Muscle layer of colon (tissue), 2 donors: Measurements from ENCODE around the gene WDFY4.

Experiments used
- H3K27ac ChIP-seq: one replicate; pipeline ENCODE4 v1.7.0; 2013; ENCODE audit warnings: low read depth, mild to moderate bottlenecking, low read length, moderate library complexity
- H3K27me3 ChIP-seq, 2 donors: one replicate each; pipeline ENCODE4 v1.7.0; 2013; ENCODE audit warnings: low read length in 2 of 2, mild to moderate bottlenecking in 2 of 2; ENCODE audit not compliant: insufficient read depth in 2 of 2, control insufficient read depth in 1 of 2
- H3K36me3 ChIP-seq: one replicate; pipeline ENCODE4 v1.7.0; 2013; ENCODE audit warnings: mild to moderate bottlenecking, low read length; ENCODE audit not compliant: insufficient read depth
- H3K4me1 ChIP-seq: one replicate; pipeline ENCODE4 v1.7.0; 2013; ENCODE audit warnings: mild to moderate bottlenecking, low read length; ENCODE audit not compliant: insufficient read depth
- H3K4me3 ChIP-seq, 2 donors: one replicate each; pipeline ENCODE4 v1.7.0; 2013; ENCODE audit warnings: low read length in 2 of 2, low read depth in 1 of 2, mild to moderate bottlenecking in 1 of 2, moderate library complexity in 1 of 2
- H3K9ac ChIP-seq: one replicate; pipeline ENCODE4 v1.7.0; 2013; ENCODE audit warnings: low read length
- H3K9me3 ChIP-seq: one replicate; pipeline ENCODE4 v1.7.0; 2013; ENCODE audit warnings: mild to moderate bottlenecking, low read length
- donor health status: abdominal sarcoma.
- donor health status: Adenocarcinoma of cecum.

The WDFY4 gene

GRCh38 chr10:48759113-48759901 is 74.6 kb downstream of the WDFY4 start:
- Histone ChIP-seq H3K36me3 (no peaks in the 10 kb centered on the region), H3K9ac (no peak overlapping the region), H3K27me3 (no peaks in the 10 kb centered on the region), H3K4me3 (no peak overlapping the region), H3K9me3 (no peaks in the 10 kb centered on the region), H3K4me1 (no peaks in the 10 kb centered on the region), H3K27ac (no peak overlapping the region)

GRCh38 chr10:48760983-48761382 is 76.3 kb downstream of the WDFY4 start:
- H3K36me3 ChIP-seq: no peaks in the 10 kb centered on the region
- no peak overlapping the region for H3K9ac ChIP-seq
- H3K27me3 ChIP-seq: no peaks in the 10 kb centered on the region
- H3K4me1 ChIP-seq: no peaks in the 10 kb centered on the region
- H3K9me3 ChIP-seq: no peaks in the 10 kb centered on the region
- no peak overlapping the region for H3K4me3 ChIP-seq
- H3K27ac ChIP-seq: no peak overlapping the region

- no peaks in the 10 kb centered on the region for H3K9me3 ChIP-seq
- H3K4me1 ChIP-seq: no peaks in the 10 kb centered on the region
Measured at GRCh38 chr10:48762064-48763042, 77.7 kb downstream of the WDFY4 start.

GRCh38 chr10:48763403-48763965 is 78.8 kb downstream of the WDFY4 start:
- no peaks in the 10 kb centered on the region for H3K4me1 ChIP-seq
- no peaks in the 10 kb centered on the region for H3K27me3 ChIP-seq
- H3K9me3 ChIP-seq: no peaks in the 10 kb centered on the region
- H3K9ac ChIP-seq: no peak overlapping the region
- no peak overlapping the region for H3K4me3 ChIP-seq
- no peaks in the 10 kb centered on the region for H3K36me3 ChIP-seq
- no peak overlapping the region for H3K27ac ChIP-seq

More at GRCh38 chr10:48762064-48763042, 77.7 kb downstream of the WDFY4 start:
- Histone ChIP-seq H3K27ac (no peak overlapping the region), H3K36me3 (no peaks in the 10 kb centered on the region), H3K4me3 (no peak overlapping the region), H3K27me3 (no peaks in the 10 kb centered on the region), H3K9ac (no peak overlapping the region)

GRCh38 chr10:48764486-48764885 is 79.8 kb downstream of the WDFY4 start:
- Histone ChIP-seq H3K9me3 (no peaks in the 10 kb centered on the region), H3K4me1 (no peaks in the 10 kb centered on the region), H3K27me3 (no peaks in the 10 kb centered on the region), H3K9ac (no peak overlapping the region), H3K27ac (no peak overlapping the region), H3K4me3 (no peak overlapping the region), H3K36me3 (no peaks in the 10 kb centered on the region)

- Histone ChIP-seq H3K27ac (no peak overlapping the region), H3K4me1 (no peaks in the 10 kb centered on the region), H3K36me3 (no peaks in the 10 kb centered on the region), H3K4me3 (no peak overlapping the region), H3K27me3 (no peaks in the 10 kb centered on the region), H3K9ac (no peak overlapping the region), H3K9me3 (no peaks in the 10 kb centered on the region)
Measured at GRCh38 chr10:48765039-48765438, 80.4 kb downstream of the WDFY4 start.

- Histone ChIP-seq H3K27ac (no peak overlapping the region), H3K9ac (no peak overlapping the region), H3K4me3 (no peak overlapping the region)
Measured at GRCh38 chr10:48765527-48765926, 80.9 kb downstream of the WDFY4 start.

GRCh38 chr10:48767373-48768143 is 82.9 kb downstream of the WDFY4 start:
- no peaks in the 10 kb centered on the region for H3K4me1 ChIP-seq
- no peak overlapping the region for H3K9ac ChIP-seq
- no peaks in the 10 kb centered on the region for H3K9me3 ChIP-seq
- H3K36me3 ChIP-seq: no peaks in the 10 kb centered on the region
- H3K4me3 ChIP-seq: no peak overlapping the region
- H3K27me3 ChIP-seq: no peaks in the 10 kb centered on the region
- H3K27ac ChIP-seq: no peak overlapping the region

More at GRCh38 chr10:48765527-48765926, 80.9 kb downstream of the WDFY4 start:
- Histone ChIP-seq H3K27me3 (no peaks in the 10 kb centered on the region), H3K9me3 (no peaks in the 10 kb centered on the region), H3K4me1 (no peaks in the 10 kb centered on the region), H3K36me3 (no peaks in the 10 kb centered on the region)

GRCh38 chr10:48768144-48768766 is 83.6 kb downstream of the WDFY4 start:
- Histone ChIP-seq H3K4me3 (no peak overlapping the region), H3K36me3 (no peaks in the 10 kb centered on the region), H3K4me1 (no peaks in the 10 kb centered on the region), H3K9me3 (no peaks in the 10 kb centered on the region), H3K9ac (no peak overlapping the region), H3K27ac (no peak overlapping the region), H3K27me3 (no peaks in the 10 kb centered on the region)

GRCh38 chr10:48768926-48769325 is 84.3 kb downstream of the WDFY4 start:
- H3K4me1 ChIP-seq: no peaks in the 10 kb centered on the region
- H3K9me3 ChIP-seq: no peaks in the 10 kb centered on the region
- H3K4me3 ChIP-seq: no peak overlapping the region
- H3K36me3 ChIP-seq: no peaks in the 10 kb centered on the region
- no peak overlapping the region for H3K9ac ChIP-seq
- H3K27ac ChIP-seq: no peak overlapping the region
- no peaks in the 10 kb centered on the region for H3K27me3 ChIP-seq
